GM21390 (cell line): Measurements from ENCODE around the gene RIMKLB.
"Not testable (repeated sequence)": the region's sequence is repeated elsewhere in the genome, so short reads cannot be mapped to it uniquely, and the experiment has no call there.

Source experiments
- ATAC-seq: cut with Tn5 transposase; IDR thresholded peaks from one replicate; pipeline ENCODE4 v1.9.1; 2021; ENCODE audit not compliant: unreplicated experiment

The RIMKLB gene

GRCh38 chr12:8771072-8771471 lies 73.3 kb downstream of the RIMKLB start:
- ATAC-seq = no peak

- ATAC-seq = no peak
Observed at GRCh38 chr12:8773461-8773860, 75.7 kb downstream of the RIMKLB start.

GRCh38 chr12:8779281-8779680 lies 81.5 kb downstream of the RIMKLB start:
- ATAC-seq = no peak

DNA sequence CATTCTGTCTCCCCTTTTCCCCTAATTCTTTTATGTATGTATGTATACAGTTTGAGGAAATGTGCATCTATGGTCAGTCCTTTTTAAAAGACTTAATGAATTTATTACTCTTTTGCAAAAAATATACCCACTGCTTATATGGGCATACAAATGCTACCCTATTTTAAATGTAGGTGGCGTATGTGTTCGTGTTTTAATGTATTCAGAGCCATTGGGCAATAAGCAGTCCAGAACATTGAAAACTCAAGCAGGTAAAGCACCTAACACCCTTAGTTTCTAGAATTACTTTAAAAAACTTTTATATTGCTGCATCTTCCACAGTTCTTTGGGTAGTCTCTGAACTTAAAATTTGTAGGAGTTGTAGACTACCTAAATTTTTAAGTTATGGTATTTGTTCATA lies 82.1 kb downstream of the RIMKLB start:
- ATAC-seq = no peak

DNA sequence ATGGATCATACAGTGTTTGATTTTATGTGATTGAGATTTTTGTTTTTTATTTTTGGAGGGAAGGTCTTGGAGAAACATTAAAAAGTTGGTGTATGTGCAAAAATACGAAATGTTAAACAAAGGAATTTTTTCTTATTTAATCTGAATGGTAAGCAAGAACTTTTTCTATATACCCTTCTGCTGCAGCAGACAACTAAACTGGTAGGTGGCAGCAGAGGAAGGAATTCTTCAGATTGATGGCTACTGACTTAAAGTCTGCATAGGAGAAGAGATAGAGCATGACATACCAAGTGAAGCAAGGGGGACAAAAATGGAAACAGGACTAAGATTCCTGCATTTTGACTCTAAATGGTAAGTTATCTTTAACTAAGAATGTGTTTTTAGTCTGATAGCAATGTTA lies 82.6 kb downstream of the RIMKLB start:
- no peak for ATAC-seq

GRCh38 chr12:8781381-8782127 lies 83.8 kb downstream of the RIMKLB start:
- no peak for ATAC-seq

DNA sequence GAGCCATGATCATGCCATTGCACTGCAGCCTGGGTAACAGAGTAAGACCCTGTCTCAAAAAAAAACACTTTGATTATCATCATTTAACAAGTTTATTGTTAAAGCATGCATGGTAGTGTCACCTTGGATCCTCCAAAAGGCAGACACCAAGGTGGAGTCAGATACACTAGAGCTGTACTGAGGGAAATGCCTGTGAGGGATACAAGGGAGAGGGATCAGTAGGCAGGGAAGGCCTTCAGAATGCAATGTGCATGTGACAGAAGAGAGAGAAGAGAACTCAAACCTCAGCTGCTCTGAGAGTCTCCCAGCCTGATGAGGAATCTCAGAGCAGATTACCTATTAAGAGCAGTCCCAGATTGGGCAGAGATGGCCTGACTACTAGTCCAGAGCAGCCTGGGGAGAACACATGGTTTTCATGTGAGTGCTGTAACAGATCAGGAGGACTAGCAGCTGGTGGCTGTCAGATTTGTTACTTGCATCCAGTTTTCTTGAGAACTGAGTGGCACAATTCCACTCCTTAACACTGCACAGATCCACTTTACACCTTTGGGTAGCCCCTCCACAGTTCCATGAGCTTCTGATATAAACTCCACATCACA lies 86.6 kb downstream of the RIMKLB start:
- ATAC-seq = no peak

DNA sequence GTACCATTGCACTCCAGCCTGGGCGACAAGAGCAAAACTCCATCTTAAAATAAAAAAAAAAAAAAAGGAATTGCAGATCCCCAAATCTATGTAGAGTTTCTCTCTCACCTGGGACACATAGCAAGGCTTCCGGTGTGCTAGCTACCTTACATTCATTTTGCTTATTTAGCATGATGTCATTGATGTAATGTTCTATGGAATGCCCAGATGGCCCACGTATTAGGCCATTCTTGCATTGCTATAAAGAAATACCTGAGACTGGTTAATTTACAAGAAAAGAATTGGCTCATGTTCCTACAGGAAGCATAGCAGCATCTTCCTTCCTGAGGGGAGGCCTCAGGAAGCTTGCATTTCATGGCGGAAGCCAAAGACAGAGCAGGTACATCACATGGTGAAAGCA lies 87.7 kb downstream of the RIMKLB start:
- no peak for ATAC-seq

GRCh38 chr12:8787206-8787605 lies 89.4 kb downstream of the RIMKLB start:
- ATAC-seq = not testable (repeated sequence)

- ATAC-seq = not testable (repeated sequence)
Observed at GRCh38 chr12:8788706-8789105, 90.9 kb downstream of the RIMKLB start.

- ATAC-seq = not testable (repeated sequence)
Observed at GRCh38 chr12:8789341-8790013, 91.7 kb downstream of the RIMKLB start.

GRCh38 chr12:8793226-8793625 lies 95.4 kb downstream of the RIMKLB start:
- ATAC-seq = not testable (repeated sequence)

- not testable (repeated sequence) for ATAC-seq
Observed at GRCh38 chr12:8794611-8795010, 96.8 kb downstream of the RIMKLB start.

- ATAC-seq = no peak
Observed at GRCh38 chr12:8796831-8797626, 99.2 kb downstream of the RIMKLB start.

- not testable (repeated sequence) for ATAC-seq
Observed at GRCh38 chr12:8801213-8801612, 103.4 kb downstream of the RIMKLB start.

GRCh38 chr12:8804833-8805232 lies 107.0 kb downstream of the RIMKLB start:
- ATAC-seq = not testable (repeated sequence)

GRCh38 chr12:8805487-8805886 lies 107.7 kb downstream of the RIMKLB start:
- not testable (repeated sequence) for ATAC-seq

GRCh38 chr12:8807084-8807483 lies 109.3 kb downstream of the RIMKLB start:
- not testable (repeated sequence) for ATAC-seq

DNA sequence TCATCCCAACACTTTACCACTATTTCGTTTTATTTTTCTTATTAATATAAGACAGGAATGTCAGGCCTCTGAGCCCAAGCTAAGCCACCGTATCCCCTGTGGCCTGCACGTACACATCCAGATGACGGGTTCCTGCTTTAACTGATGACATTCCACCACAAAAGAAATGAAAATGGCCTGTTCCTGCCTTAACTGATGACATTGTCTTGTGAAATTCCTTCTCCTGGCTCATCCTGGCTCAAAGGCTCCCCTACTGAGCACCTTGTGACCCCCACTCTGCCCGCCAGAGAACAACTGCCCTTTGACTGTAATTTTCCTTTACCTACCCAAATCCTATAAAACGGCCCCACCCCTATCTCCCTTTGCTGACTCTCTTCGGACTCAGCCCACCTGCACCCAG lies 112.3 kb downstream of the RIMKLB start:
- ATAC-seq = not testable (repeated sequence)

- no peak for ATAC-seq
Observed at GRCh38 chr12:8813572-8814357, 116.0 kb downstream of the RIMKLB start.
